Measurements from ENCODE around the gene JMJD7. TPM values are rescaled to one million over a fixed set of nuclear protein-coding genes. Genes with fewer than 3 reads are reported as not detected.

The JMJD7 gene
- total RNA-seq, 1 donor, result 1.4 TPM

DNA sequence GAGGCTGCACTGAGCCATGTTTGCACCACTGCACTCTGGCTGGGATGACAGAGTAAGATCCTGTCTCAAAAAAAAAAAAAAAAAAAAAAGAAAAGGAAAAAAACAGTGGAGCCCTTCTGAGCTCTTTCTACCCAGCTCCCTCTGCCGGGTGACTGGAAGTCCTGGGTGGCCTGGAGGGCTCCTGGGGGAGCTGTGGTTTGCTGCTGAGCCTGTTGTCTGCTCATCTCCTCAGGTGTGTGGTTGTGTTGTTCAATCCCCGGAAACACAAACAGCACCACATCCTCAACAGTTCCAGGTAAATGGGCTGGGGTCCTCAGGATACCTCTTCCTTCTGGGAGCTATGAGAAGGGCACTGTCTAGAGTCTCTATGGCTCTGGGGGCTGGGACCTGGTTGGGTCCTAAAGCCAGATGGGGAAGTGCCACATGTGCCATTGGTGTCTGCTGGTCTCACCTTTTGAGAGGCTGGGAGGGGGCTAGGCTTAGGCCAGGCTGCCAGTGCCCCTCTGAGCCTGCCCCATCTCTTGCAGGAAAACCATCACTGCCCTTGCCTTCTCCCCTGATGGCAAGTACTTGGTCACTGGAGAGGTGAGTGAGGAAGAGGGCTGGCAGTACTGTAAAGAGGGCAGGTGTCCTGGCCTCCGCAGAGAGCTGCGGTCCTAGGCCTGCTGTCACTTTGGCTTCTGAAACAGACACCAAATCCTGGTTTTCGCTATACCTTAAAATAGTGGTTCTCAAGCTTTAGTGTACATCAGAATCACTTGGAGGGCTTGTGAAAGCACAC is 17.1 kb upstream of the JMJD7 start:
- Histone ChIP-seq H4K20me1 (ENCODE audit: insufficient read depth, low read length) (peaks cover 9% of the 10 kb centered on the region), H2AFZ (ENCODE audit: low read length) (no peak overlapping the region), H3K27me3 (ENCODE audit: insufficient read depth, low read length) (no peaks in the 10 kb centered on the region), H3K4me3 (ENCODE audit: insufficient read depth, low read length) (no peak overlapping the region), H3K27ac (ENCODE audit: low read depth, low read length) (no peak overlapping the region), H3K36me3 (ENCODE audit: insufficient read depth, low read length) (peaks cover 38% of the 10 kb centered on the region), H3K4me1 (ENCODE audit: insufficient read depth, low read length) (peaks cover 6% of the 10 kb centered on the region), H3K9me3 (ENCODE audit: low read depth, low read length) (no peaks in the 10 kb centered on the region), H3K4me2 (ENCODE audit: insufficient read depth, low read length) (no peak overlapping the region), H3K79me2 (ENCODE audit: insufficient read depth, low read length) (peaks cover 18% of the 10 kb centered on the region)
- TF ChIP-seq, protein P1, sequence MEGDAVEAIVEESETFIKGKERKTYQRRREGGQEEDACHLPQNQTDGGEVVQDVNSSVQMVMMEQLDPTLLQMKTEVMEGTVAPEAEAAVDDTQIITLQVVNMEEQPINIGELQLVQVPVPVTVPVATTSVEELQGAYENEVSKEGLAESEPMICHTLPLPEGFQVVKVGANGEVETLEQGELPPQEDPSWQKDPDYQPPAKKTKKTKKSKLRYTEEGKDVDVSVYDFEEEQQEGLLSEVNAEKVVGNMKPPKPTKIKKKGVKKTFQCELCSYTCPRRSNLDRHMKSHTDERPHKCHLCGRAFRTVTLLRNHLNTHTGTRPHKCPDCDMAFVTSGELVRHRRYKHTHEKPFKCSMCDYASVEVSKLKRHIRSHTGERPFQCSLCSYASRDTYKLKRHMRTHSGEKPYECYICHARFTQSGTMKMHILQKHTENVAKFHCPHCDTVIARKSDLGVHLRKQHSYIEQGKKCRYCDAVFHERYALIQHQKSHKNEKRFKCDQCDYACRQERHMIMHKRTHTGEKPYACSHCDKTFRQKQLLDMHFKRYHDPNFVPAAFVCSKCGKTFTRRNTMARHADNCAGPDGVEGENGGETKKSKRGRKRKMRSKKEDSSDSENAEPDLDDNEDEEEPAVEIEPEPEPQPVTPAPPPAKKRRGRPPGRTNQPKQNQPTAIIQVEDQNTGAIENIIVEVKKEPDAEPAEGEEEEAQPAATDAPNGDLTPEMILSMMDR (IDR thresholded peaks at IDR 0.05; ENCODE audit: extremely low read depth, low read depth, low read length), result no peak
- peak; percentile 66 for DNase-seq (ENCODE audit: insufficient read length, low spot score, missing footprints)

DNA sequence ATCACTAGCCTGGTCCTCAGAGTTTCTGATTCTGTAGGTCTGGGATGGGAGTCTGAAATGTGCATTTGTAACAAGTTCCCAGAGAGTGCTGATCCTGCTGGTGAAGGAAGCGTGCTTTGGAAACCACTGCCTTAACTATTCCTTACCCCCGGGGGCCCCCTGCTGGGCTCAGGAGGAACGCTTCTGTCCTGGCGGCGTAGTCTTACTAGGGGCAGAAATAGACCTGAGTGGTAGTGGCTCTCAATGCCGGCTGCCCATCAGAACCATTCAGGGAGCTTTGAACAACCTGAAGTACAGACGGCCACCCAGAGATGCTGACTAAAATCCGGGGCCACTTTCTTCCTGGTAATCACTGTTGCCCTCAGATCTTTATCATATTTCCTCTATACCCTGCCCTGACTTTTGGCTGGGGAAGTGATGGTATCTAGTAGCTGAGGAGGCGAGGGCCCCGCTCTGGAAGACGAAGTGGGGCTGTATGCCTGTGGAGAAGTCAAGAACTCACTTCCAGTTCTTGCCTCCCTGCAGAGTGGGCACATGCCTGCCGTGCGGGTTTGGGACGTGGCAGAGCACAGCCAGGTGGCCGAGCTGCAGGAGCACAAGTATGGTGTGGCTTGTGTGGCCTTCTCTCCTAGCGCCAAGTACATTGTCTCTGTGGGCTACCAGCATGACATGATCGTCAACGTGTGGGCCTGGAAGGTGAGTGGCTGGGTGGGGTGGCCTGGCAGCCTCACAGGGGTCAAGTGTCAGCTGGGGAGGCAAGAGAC is 16.3 kb upstream of the JMJD7 start:
- Histone ChIP-seq H2AFZ (ENCODE audit: low read length) (no peak overlapping the region), H3K27me3 (ENCODE audit: insufficient read depth, low read length) (no peaks in the 10 kb centered on the region), H3K79me2 (ENCODE audit: insufficient read depth, low read length) (peaks cover 11% of the 10 kb centered on the region), H3K4me3 (ENCODE audit: insufficient read depth, low read length) (no peak overlapping the region), H3K27ac (ENCODE audit: low read depth, low read length) (no peak overlapping the region), H3K4me1 (ENCODE audit: insufficient read depth, low read length) (peaks cover 6% of the 10 kb centered on the region), H3K36me3 (ENCODE audit: insufficient read depth, low read length) (peaks cover 40% of the 10 kb centered on the region), H3K4me2 (ENCODE audit: insufficient read depth, low read length) (no peak overlapping the region), H3K9me3 (ENCODE audit: low read depth, low read length) (no peaks in the 10 kb centered on the region), H4K20me1 (ENCODE audit: insufficient read depth, low read length) (peaks cover 5% of the 10 kb centered on the region)
- DNase-seq (ENCODE audit: insufficient read length, low spot score, missing footprints), result peak; percentile 97
- TF ChIP-seq, protein P1 (IDR thresholded peaks at IDR 0.05; ENCODE audit: extremely low read depth, low read depth, low read length), result peak; percentile 96

DNA sequence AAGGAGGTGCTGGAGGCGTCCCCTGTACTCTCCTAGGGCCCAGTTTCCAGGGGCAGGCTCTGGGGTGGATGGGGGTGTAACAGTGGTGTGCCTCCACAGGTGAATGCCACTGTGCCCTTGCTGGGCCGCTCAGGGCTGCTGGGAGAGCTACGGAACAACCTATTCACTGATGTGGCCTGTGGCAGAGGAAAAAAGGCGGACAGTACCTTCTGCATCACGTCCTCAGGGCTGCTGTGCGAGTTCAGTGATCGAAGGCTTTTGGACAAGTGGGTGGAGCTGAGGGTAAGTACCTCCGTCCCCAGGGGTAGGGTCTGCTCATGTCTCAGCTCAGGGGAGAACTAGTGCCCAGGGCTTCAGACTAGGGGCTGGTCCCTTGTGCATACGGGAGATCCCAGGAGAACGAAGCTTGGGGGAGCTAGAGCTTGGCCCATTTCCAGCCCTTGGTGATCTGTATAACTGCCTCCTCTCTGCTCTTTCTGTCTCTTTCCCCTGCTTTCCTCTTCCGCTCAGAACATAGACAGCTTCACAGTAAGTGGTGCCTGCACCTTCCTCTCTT is 15.0 kb upstream of the JMJD7 start:
- Histone ChIP-seq H3K27me3 (ENCODE audit: insufficient read depth, low read length) (no peaks in the 10 kb centered on the region), H3K4me3 (ENCODE audit: insufficient read depth, low read length) (no peak overlapping the region), H4K20me1 (ENCODE audit: insufficient read depth, low read length) (peaks cover 5% of the 10 kb centered on the region), H3K36me3 (ENCODE audit: insufficient read depth, low read length) (peaks cover 52% of the 10 kb centered on the region), H2AFZ (ENCODE audit: low read length) (no peak overlapping the region), H3K79me2 (ENCODE audit: insufficient read depth, low read length) (peaks cover 7% of the 10 kb centered on the region), H3K4me2 (ENCODE audit: insufficient read depth, low read length) (no peak overlapping the region), H3K27ac (ENCODE audit: low read depth, low read length) (no peak overlapping the region), H3K9me3 (ENCODE audit: low read depth, low read length) (no peaks in the 10 kb centered on the region), H3K4me1 (ENCODE audit: insufficient read depth, low read length) (peaks cover 6% of the 10 kb centered on the region)
- peak; percentile 57 for DNase-seq (ENCODE audit: insufficient read length, low spot score, missing footprints)
- TF ChIP-seq, protein P1 (IDR thresholded peaks at IDR 0.05; ENCODE audit: extremely low read depth, low read depth, low read length), result no peak

DNA sequence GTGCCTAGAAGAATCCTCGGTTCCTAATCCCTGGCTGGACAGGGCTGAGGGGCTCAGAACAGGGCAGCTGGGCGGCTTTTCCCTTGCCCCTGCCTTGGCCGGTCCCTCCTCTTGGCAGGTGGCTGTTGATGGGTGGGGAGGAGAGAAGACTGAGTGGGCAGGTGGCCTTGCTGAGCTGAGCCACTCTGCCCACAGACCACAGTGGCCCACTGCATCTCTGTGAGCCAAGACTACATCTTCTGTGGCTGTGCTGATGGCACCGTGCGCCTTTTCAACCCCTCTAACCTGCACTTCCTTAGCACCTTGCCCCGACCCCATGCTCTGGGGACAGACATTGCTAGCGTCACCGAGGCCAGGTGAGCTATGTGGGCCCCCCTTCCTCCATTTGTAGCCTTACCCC is 14.5 kb upstream of the JMJD7 start:
- no peak for DNase-seq (ENCODE audit: insufficient read length, low spot score, missing footprints)
- Histone ChIP-seq H3K79me2 (ENCODE audit: insufficient read depth, low read length) (peaks cover 7% of the 10 kb centered on the region), H3K9me3 (ENCODE audit: low read depth, low read length) (no peaks in the 10 kb centered on the region), H2AFZ (ENCODE audit: low read length) (no peak overlapping the region), H4K20me1 (ENCODE audit: insufficient read depth, low read length) (peaks cover 5% of the 10 kb centered on the region), H3K36me3 (ENCODE audit: insufficient read depth, low read length) (peaks cover 57% of the 10 kb centered on the region), H3K4me2 (ENCODE audit: insufficient read depth, low read length) (no peak overlapping the region), H3K4me1 (ENCODE audit: insufficient read depth, low read length) (peaks cover 6% of the 10 kb centered on the region), H3K27ac (ENCODE audit: low read depth, low read length) (no peak overlapping the region), H3K27me3 (ENCODE audit: insufficient read depth, low read length) (no peaks in the 10 kb centered on the region), H3K4me3 (ENCODE audit: insufficient read depth, low read length) (no peak overlapping the region)
- TF ChIP-seq, protein P1 (IDR thresholded peaks at IDR 0.05; ENCODE audit: extremely low read depth, low read depth, low read length), result no peak

All from osteoblast (primary cell).